ENCODE data around the gene LHPP.

LHPP gene

GRCh38 chr10:124494046-124494807 lies 32.6 kb downstream of the LHPP start:
- in situ Hi-C loops (cut with MboI; ENCODE audit: low pct_unique_long_range_greater_than_20kb, low sequenced_read_pairs, unreplicated experiment): no loop called here
- TF ChIP-seq CTCF (IDR thresholded peaks at IDR 0.05; ENCODE audit: extremely low read depth, insufficient read depth, missing control alignments): no peak
- DNase-seq (ENCODE audit: low spot score): peak; percentile 51

- no peak for DNase-seq (ENCODE audit: low spot score)
- no peak for TF ChIP-seq CTCF (IDR thresholded peaks at IDR 0.05; ENCODE audit: extremely low read depth, insufficient read depth, missing control alignments)
- in situ Hi-C loops (cut with MboI; ENCODE audit: low pct_unique_long_range_greater_than_20kb, low sequenced_read_pairs, unreplicated experiment): no loop called here
Observed at GRCh38 chr10:124495162-124495561, 33.5 kb downstream of the LHPP start.

GRCh38 chr10:124495725-124496124 lies 34.1 kb downstream of the LHPP start:
- in situ Hi-C loops (cut with MboI; ENCODE audit: low pct_unique_long_range_greater_than_20kb, low sequenced_read_pairs, unreplicated experiment): no loop called here
- no peak for DNase-seq (ENCODE audit: low spot score)
- no peak for TF ChIP-seq CTCF (IDR thresholded peaks at IDR 0.05; ENCODE audit: extremely low read depth, insufficient read depth, missing control alignments)

- TF ChIP-seq CTCF (IDR thresholded peaks at IDR 0.05; ENCODE audit: extremely low read depth, insufficient read depth, missing control alignments): no peak
- no peak for DNase-seq (ENCODE audit: low spot score)
- in situ Hi-C loops (cut with MboI; ENCODE audit: low pct_unique_long_range_greater_than_20kb, low sequenced_read_pairs, unreplicated experiment): no loop called here
Observed at GRCh38 chr10:124496150-124496549, 34.5 kb downstream of the LHPP start.

GRCh38 chr10:124496620-124497019 lies 35.0 kb downstream of the LHPP start:
- DNase-seq (ENCODE audit: low spot score): no peak
- in situ Hi-C loops (cut with MboI; ENCODE audit: low pct_unique_long_range_greater_than_20kb, low sequenced_read_pairs, unreplicated experiment): no loop called here
- TF ChIP-seq CTCF (IDR thresholded peaks at IDR 0.05; ENCODE audit: extremely low read depth, insufficient read depth, missing control alignments): no peak

GRCh38 chr10:124497196-124497881 lies 35.7 kb downstream of the LHPP start:
- DNase-seq (ENCODE audit: low spot score): no peak
- in situ Hi-C loops (cut with MboI; ENCODE audit: low pct_unique_long_range_greater_than_20kb, low sequenced_read_pairs, unreplicated experiment): no loop called here
- TF ChIP-seq CTCF (IDR thresholded peaks at IDR 0.05; ENCODE audit: extremely low read depth, insufficient read depth, missing control alignments): no peak

Data from GM13977 (cell line).